HG03457 (cell line): ENCODE results near the gene STAC3.

Experiments
- ATAC-seq: cut with Tn5 transposase; IDR thresholded peaks from one replicate; pipeline ENCODE4 v1.9.1; 2021; ENCODE audit warnings: moderate number of reproducible peaks; ENCODE audit not compliant: unreplicated experiment

Gene STAC3

GRCh38 chr12:57224973-57225679 is 25.9 kb downstream of the STAC3 start:
- ATAC-seq, result no peak

GRCh38 chr12:57224278-57224972 is 26.6 kb downstream of the STAC3 start:
- no peak for ATAC-seq

- ATAC-seq, result no peak
These were observed 27.5 kb downstream of the STAC3 start for GRCh38 chr12:57223191-57224165.

- no peak for ATAC-seq
These were observed 28.4 kb downstream of the STAC3 start for GRCh38 chr12:57222286-57223190.

- no peak for ATAC-seq
These were observed 29.6 kb downstream of the STAC3 start for GRCh38 chr12:57221169-57221917.

GRCh38 chr12:57220770-57221168 is 30.2 kb downstream of the STAC3 start:
- no peak for ATAC-seq

- ATAC-seq, result no peak
These were observed 30.8 kb downstream of the STAC3 start for GRCh38 chr12:57219993-57220754.

GRCh38 chr12:57219205-57219992 is 31.6 kb downstream of the STAC3 start:
- ATAC-seq, result no peak

- no peak for ATAC-seq
These were observed 32.7 kb downstream of the STAC3 start for GRCh38 chr12:57218030-57218853.

GRCh38 chr12:57216921-57217879 is 33.8 kb downstream of the STAC3 start:
- ATAC-seq, result no peak

- ATAC-seq, result no peak
These were observed 34.7 kb downstream of the STAC3 start, which contains the start of gene NXPH4 for GRCh38 chr12:57216014-57216911. TSS of gene NXPH4 (plus strand) at chr12:57216794. CDS start at chr12:57216970, 176 bp downstream.

- no peak for ATAC-seq
These were observed 35.3 kb downstream of the STAC3 start for GRCh38 chr12:57215668-57216013.

GRCh38 chr12:57215065-57215464 is 35.9 kb downstream of the STAC3 start:
- no peak for ATAC-seq

GRCh38 chr12:57214398-57214781 is 36.6 kb downstream of the STAC3 start:
- no peak for ATAC-seq

GRCh38 chr12:57213763-57214397 is 37.1 kb downstream of the STAC3 start:
- ATAC-seq, result no peak
